DMS153 (cell line): ENCODE data around the gene TACR2.

ENCODE experiments used
- DNase-seq: peaks from one replicate; lab custom pipeline; 2025; lab: John Stamatoyannopoulos, UW

The TACR2 gene

GRCh38 chr10:69372126-69372980, 44.4 kb downstream of the TACR2 start:
- no peak for DNase-seq

- no peak for DNase-seq
Measured at GRCh38 chr10:69367469-69367868, 49.2 kb downstream of the TACR2 start.

- peak; percentile 40 for DNase-seq
Measured at GRCh38 chr10:69366738-69367137, 50.0 kb downstream of the TACR2 start.

- DNase-seq = no peak
Measured at GRCh38 chr10:69364232-69364940, 52.3 kb downstream of the TACR2 start.

GRCh38 chr10:69363666-69364065, 53.1 kb downstream of the TACR2 start:
- DNase-seq = no peak

- peak; percentile 34 for DNase-seq
Measured at GRCh38 chr10:69362471-69362954, 54.2 kb downstream of the TACR2 start.

- no peak for DNase-seq
Measured at GRCh38 chr10:69361303-69361614, 55.5 kb downstream of the TACR2 start.

- no peak for DNase-seq
Measured at GRCh38 chr10:69360485-69361302, 56.0 kb downstream of the TACR2 start.

GRCh38 chr10:69359594-69359993, 57.1 kb downstream of the TACR2 start:
- DNase-seq = no peak

GRCh38 chr10:69359148-69359547, 57.6 kb downstream of the TACR2 start:
- no peak for DNase-seq

- DNase-seq = no peak
Measured at GRCh38 chr10:69358148-69358795, 58.4 kb downstream of the TACR2 start.

- DNase-seq = no peak
Measured at GRCh38 chr10:69356187-69356586, 60.5 kb downstream of the TACR2 start.

- no peak for DNase-seq
Measured at GRCh38 chr10:69353977-69354635, 62.6 kb downstream of the TACR2 start.
